Astrocyte of the cerebellum (primary cell): ENCODE data around the gene EFTUD2.

Experiments
- DNase-seq: peaks from one replicate; pipeline ENCODE4 v3.0.0-alpha.2; 2011; ENCODE audit warnings: low read depth
- H3K4me3 ChIP-seq: 2 replicates; pipeline ENCODE4 v1.5.1; 2011; ENCODE audit warnings: mild to moderate bottlenecking, low read depth, low read length, moderate library complexity
- CTCF ChIP-seq: IDR thresholded peaks from 2 replicates; pipeline ENCODE4 v1.5.1; 2012; ENCODE audit warnings: low read length, low read depth, moderate library complexity, mild to moderate bottlenecking; ENCODE audit errors: missing control alignments
- in situ Hi-C: cut with HindIII; loops from 2 replicates; pipeline ENCODE4 v1.10.0; 2017; ENCODE audit warnings: low sequenced_read_pairs

Gene EFTUD2

GRCh38 chr17:44848257-44848795, 50.9 kb downstream of the EFTUD2 start:
- in situ Hi-C loops, result no loop called here
- no peak for DNase-seq
- TF ChIP-seq CTCF, result no peak
- H3K4me3 ChIP-seq, result no peak overlapping the region

DNA sequence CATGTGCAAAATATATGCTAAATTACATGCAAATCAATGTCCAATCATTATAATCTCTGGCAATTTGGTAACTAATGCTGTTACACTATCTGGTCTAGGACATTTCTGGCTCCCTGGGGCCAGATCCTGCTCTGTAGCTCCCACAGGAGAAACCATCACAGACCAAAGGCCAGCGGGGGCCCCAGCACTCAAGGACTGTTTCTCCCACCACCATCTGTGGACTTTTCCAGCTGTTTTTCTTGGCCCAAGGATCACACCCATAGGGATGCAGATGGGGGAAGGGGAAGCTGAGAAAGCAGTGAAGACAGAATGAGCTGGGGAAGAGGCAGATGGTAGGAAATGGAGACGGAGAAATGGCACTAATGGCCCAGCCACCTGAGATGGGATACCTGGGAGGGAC, 51.7 kb downstream of the EFTUD2 start, which contains the start of gene HIGD1B:
TSS of gene HIGD1B (plus strand) at position 298 of the 400 bp plus-strand sequence. CDS start 270 bp downstream, outside the sequence.
- H3K4me3 ChIP-seq, result no peak within 1 kb of the TSS
- DNase-seq, result no peak
- in situ Hi-C loops, result no loop called here
- TF ChIP-seq CTCF, result no peak

DNA sequence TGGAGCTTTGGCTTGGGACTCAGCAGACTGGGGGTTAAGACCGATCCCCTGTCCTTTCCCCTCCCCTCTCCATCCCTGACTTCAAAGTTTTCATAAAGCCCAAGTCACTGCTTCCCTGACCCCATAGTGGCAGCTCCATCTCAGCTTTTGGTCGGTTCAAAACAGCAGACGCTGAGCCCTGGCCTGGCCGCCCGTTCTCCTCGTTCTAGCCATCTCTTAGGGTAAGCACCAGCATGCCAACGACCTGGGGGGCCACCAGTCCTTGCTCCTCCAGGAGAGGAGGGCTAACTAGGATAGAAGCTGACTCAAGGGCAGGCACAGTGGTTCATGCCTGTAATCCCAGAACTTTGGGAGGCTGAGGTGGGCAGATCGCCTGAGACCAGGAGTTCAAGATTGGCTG, 53.0 kb downstream of the EFTUD2 start:
- in situ Hi-C loops, result no loop called here
- no peak for DNase-seq
- H3K4me3 ChIP-seq, result no peak overlapping the region
- no peak for TF ChIP-seq CTCF

DNA sequence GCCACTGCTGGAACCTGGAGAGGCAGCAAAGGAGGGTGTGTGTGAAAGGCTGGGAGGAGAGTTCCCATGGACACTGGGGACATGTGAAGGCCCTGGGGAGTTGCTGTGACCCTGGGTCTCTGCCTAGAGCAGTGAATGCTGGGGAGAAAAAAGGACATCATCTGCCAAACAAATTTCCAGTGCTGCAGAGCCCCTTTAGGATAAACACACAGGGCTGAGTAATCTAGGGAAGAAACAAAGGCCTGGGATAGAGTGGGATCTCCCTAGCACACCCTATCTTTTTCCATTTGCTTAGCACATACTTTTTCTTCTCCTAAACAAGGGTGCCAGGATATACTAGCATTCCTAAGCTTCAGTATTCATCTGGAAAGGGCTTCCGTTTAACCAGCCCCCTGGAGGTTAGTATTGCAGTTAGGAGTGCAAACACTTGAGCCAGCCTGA, 54.8 kb downstream of the EFTUD2 start:
- in situ Hi-C loops, result loop anchor here (5.0 kb wide), 2 partner anchors 33 to 92 kb away; no protein-coding TSS in a partner anchor
- no peak for TF ChIP-seq CTCF
- no peak for DNase-seq
- no peak overlapping the region for H3K4me3 ChIP-seq

- in situ Hi-C loops, result loop anchor here (5.0 kb wide), 2 partner anchors 35 to 90 kb away; no protein-coding TSS in a partner anchor
- TF ChIP-seq CTCF, result no peak
- no peak overlapping the region for H3K4me3 ChIP-seq
- no peak for DNase-seq
These were observed 56.5 kb downstream of the EFTUD2 start for GRCh38 chr17:44842748-44843147.

- no peak for DNase-seq
- TF ChIP-seq CTCF, result no peak
- no peak overlapping the region for H3K4me3 ChIP-seq
- in situ Hi-C loops, result loop anchor here (5.0 kb wide), 2 partner anchors 36 to 89 kb away; no protein-coding TSS in a partner anchor
These were observed 58.3 kb downstream of the EFTUD2 start for GRCh38 chr17:44840936-44841335.
